ENCODE measurements around the gene EPG5. TPM values are rescaled to one million over a fixed set of nuclear protein-coding genes. Genes with fewer than 3 reads are reported as not detected.

EPG5 gene
- total RNA-seq, 1 experiment from 2014 or later, result 12.9 TPM

GRCh38 chr18:46010050-46010449 lies 42.9 kb upstream of the EPG5 start:
- in situ Hi-C loops (cut with HindIII; ENCODE audit: low pct_unique_long_range_greater_than_20kb, low sequenced_read_pairs) (no loop called here), intact Hi-C loops (cut with micrococcal nuclease; ENCODE audit: unreplicated experiment) (no loop called here)
- ChIA-PET CTCF (no interaction called here), POLR2A (no interaction called here)
- no peak overlapping the region for H3K4me3 ChIP-seq (ENCODE audit: low read depth in 2 of 2, low read length in 2 of 2)
- no peak overlapping the region for H3K27ac ChIP-seq (ENCODE audit: low read length)
- no peaks in the 10 kb centered on the region for H3K9me3 ChIP-seq (ENCODE audit: control insufficient read depth, insufficient read depth, low read depth, low read length)
- no peaks in the 10 kb centered on the region for H3K36me3 ChIP-seq (ENCODE audit: control insufficient read depth, insufficient read depth, low read length)
- no peak for ATAC-seq
- no TSS peak for BruUV-seq (replicated peaks)
- H3K4me1 ChIP-seq (ENCODE audit: control insufficient read depth, insufficient read depth, low read length), result no peaks in the 10 kb centered on the region
- no peaks in the 10 kb centered on the region for H3K27me3 ChIP-seq (ENCODE audit: control insufficient read depth, insufficient read depth, low read length)
- no peak for TF ChIP-seq POLR2AphosphoS5 (IDR thresholded peaks at IDR 0.05; ENCODE audit: low read depth, low read length)
- TF ChIP-seq TCF7L2 (IDR thresholded peaks at IDR 0.05; ENCODE audit: low read depth, low read length), result no peak
- no peak for TF ChIP-seq REST (IDR thresholded peaks at IDR 0.05; ENCODE audit: insufficient read depth in 1 of 2, low read depth in 2 of 2, low read length in 1 of 2)
- TF ChIP-seq SIN3A (IDR thresholded peaks at IDR 0.05; ENCODE audit: borderline replicate concordance, insufficient read depth, low read depth, low read length), result no peak
- TF ChIP-seq CTCF (IDR thresholded peaks at IDR 0.05), result no peak
- no peak for DNase-seq (ENCODE audit: low read depth, low spot score)

GRCh38 chr18:46009125-46009840 lies 42.2 kb upstream of the EPG5 start:
- Histone ChIP-seq H3K27me3 (ENCODE audit: control insufficient read depth, insufficient read depth, low read length) (no peaks in the 10 kb centered on the region), H3K4me1 (ENCODE audit: control insufficient read depth, insufficient read depth, low read length) (no peaks in the 10 kb centered on the region), H3K36me3 (ENCODE audit: control insufficient read depth, insufficient read depth, low read length) (no peaks in the 10 kb centered on the region), H3K9me3 (ENCODE audit: control insufficient read depth, insufficient read depth, low read depth, low read length) (no peaks in the 10 kb centered on the region), H3K27ac (ENCODE audit: low read length) (no peak overlapping the region), H3K4me3 (ENCODE audit: low read depth in 2 of 2, low read length in 2 of 2) (no peak overlapping the region)
- ATAC-seq, result no peak
- ChIA-PET CTCF (no interaction called here), POLR2A (no interaction called here)
- no TSS peak for BruUV-seq (replicated peaks)
- intact Hi-C loops (cut with micrococcal nuclease; ENCODE audit: unreplicated experiment), result no loop called here
- no peak for TF ChIP-seq SIN3A (IDR thresholded peaks at IDR 0.05; ENCODE audit: borderline replicate concordance, insufficient read depth, low read depth, low read length)
- TF ChIP-seq REST (IDR thresholded peaks at IDR 0.05; ENCODE audit: insufficient read depth in 1 of 2, low read depth in 2 of 2, low read length in 1 of 2), result no peak
- TF ChIP-seq POLR2AphosphoS5 (IDR thresholded peaks at IDR 0.05; ENCODE audit: low read depth, low read length), result no peak
- no peak for TF ChIP-seq TCF7L2 (IDR thresholded peaks at IDR 0.05; ENCODE audit: low read depth, low read length)
- TF ChIP-seq CTCF (IDR thresholded peaks at IDR 0.05), result no peak
- in situ Hi-C loops (cut with HindIII; ENCODE audit: low pct_unique_long_range_greater_than_20kb, low sequenced_read_pairs), result no loop called here
- no peak for DNase-seq (ENCODE audit: low read depth, low spot score)

Data from Panc1 (cell line).